HT1080 (cell line): ENCODE results near the gene CUEDC1. TPM values are rescaled to one million over a fixed set of nuclear protein-coding genes. Genes with fewer than 3 reads are reported as not detected.

Experiments
- DNase-seq: peaks from one replicate; pipeline ENCODE4 v3.0.0-alpha.2; 2015; ENCODE audit warnings: low read depth
- total RNA-seq: library from RNA; depleted of rRNA; stranded (reverse); fragments of >200 nt; shearing (Covaris generic); gene quantifications from 2 replicates; pipeline ENCODE4 v1.2.3, GENCODE V29; 2014

CUEDC1 gene
- total RNA-seq, 1 experiment from 2014 or later = 8.9 TPM

DNA sequence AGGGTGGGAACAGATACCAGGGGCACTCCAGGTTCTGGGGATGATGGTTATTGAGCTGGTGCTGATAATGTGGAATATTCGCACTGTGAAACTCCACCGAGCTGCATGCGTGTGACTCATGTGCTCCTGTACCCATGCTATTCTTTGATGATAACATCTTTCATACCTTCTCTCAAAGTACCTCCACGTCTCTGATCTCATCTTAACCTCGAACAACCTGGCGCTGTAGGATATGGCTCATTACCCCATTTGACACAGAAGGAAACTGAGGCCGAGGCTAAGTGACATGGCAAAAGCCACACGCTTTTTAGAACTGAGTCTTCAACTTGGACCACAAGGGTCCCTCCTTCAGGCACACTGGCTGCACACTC, 75.1 kb downstream of the CUEDC1 start:
- no peak for DNase-seq

DNA sequence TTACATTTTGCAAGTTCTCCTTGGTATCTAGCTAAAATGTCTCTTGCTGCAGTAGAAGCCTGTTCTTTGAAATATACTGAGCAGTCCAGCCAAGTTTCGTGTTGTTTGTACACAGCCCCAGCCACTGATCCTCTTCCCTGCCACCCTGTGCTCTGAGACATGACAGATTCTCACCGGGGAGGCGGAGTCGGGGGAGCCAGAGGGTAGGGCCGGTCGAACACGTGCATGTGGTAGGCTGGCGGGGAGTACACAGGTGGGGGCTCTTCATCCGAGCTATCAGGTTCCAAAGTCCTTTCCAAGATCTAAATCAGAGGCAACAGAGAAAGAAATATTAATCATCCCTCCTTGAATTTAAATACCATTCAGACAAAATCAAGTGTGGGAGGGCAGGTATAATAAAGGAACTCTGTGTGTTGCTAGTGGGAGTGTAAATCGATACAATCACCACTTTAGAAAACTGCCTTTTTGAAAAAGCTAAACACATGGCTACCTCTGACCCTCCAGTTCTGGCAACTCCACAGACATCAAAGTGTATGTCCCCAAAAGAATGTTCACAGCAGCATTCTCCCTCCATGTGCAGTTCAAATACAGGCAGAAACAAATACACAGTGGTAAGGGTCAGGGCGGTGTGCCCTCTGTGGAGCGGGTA, 75.7 kb downstream of the CUEDC1 start:
- DNase-seq = peak; percentile 69

DNA sequence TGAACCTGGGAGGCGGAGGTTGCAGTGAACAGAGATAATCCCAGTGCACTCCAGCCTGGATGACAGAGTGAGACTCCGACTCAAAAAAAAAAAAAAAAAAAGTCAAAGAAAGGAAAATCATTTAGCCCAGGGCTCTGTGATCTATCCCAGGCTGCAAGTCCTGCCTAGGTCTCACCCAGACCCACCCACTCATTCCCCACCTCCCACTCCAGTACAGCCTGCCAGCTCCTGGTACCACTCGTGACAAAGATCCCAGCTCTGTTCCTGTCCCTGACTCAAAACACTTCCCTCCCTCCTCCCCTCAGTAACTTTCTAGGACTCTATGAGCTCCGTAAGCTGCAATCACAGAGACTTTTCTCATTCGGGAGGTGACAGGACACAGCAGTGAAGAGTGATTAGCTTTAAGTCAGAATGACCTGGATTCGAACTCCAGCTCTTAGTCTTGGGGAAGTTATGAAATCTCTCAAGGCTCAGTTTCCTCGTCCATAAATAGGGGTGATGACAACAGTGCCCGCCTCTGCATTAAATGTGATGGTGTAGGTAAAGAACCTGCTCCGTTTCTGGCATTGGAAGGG, 77.3 kb downstream of the CUEDC1 start:
- no peak for DNase-seq

DNA sequence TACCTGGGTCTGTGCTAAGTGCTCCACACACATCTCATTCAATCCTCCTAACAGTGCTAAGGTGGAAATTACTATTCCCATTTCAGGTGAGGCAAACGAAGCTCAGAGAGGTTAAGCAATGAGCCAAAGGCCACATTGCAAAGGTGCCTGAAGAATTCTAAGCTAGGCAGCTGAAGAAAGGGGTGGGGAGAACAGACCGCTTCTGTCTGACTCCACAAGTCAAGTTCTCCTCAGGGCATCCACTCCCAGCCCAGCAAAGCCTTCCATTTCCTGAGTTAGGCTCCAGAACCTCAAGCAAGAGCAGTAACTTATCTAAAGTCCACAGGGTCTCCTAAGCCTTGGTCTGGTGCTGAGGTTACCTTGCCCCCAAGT, 78.4 kb downstream of the CUEDC1 start:
- no peak for DNase-seq

DNA sequence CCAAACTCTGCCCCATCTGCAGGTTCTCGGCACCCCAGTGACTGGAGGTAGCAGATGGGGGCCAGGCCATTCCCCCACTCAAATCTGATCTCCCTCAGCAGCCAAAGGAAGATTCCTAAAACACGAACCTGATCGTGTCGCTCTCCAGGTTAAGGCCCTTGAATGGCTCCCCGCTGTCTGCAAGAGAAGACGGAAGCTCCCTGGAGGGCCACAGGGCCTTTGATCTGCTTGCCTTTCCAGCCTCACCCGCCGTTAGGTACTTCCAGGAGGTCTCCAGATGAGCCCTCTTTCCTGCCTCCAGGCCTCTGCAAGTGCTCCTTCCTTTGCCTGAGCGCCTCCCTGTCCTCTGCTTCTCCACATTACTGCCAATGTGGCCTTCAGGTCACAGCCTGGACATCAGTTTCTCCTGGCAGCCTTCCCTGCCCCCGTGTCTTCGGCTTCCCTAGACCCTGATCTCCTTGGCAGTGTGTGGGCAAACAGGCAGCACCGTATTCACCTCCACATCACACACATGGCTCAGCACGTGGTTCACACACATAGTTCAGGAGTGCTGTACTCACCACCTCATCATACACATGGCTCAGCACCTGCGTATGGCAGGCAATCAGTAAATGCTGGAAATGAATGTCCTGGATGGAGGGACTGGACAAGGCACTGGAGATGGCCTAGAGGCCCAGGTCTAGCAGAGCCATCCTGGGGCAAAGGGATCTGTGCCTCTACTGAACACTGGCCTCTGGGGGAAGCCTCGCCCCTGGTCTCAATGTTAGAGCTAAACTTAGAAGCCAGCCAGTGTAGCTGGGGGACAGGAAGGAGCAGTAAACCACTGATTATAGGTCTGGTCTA, 79.0 kb downstream of the CUEDC1 start:
- no peak for DNase-seq

DNA sequence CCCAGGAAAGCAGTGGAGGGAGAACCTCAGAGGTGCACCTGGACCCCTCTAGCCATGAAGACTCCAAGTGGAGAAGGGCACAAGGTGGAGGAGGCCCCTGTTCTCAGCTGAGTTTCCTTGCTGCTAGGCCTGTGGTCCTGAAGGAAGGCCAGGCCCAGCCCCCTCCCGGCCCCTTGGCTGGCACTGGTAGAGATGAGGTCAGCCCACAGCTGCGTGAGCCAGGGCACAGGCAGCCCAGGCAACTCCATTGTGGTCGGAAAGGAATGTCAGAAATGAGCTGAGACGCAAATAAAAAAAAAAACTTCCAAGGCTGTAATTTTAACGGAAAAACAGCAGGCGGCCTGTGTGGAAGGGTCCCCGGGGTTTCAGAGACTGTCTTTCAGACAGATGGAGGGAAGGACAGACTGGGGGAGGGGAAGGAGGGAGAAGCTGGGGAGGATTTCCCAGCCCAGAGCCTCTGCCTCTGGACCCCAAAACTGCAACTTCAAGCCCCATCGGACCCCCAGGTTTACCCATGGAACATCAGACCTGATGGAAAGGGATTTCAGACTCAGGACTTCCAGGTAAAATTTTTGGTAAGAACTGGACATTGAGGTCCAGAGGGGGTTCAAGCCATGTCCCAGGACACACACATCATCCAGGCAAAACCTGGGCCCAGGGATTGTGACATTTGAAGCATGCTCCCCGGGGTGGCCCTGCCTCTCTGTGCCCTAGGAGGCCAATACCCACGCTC, 79.8 kb downstream of the CUEDC1 start:
- DNase-seq = peak; percentile 99

DNA sequence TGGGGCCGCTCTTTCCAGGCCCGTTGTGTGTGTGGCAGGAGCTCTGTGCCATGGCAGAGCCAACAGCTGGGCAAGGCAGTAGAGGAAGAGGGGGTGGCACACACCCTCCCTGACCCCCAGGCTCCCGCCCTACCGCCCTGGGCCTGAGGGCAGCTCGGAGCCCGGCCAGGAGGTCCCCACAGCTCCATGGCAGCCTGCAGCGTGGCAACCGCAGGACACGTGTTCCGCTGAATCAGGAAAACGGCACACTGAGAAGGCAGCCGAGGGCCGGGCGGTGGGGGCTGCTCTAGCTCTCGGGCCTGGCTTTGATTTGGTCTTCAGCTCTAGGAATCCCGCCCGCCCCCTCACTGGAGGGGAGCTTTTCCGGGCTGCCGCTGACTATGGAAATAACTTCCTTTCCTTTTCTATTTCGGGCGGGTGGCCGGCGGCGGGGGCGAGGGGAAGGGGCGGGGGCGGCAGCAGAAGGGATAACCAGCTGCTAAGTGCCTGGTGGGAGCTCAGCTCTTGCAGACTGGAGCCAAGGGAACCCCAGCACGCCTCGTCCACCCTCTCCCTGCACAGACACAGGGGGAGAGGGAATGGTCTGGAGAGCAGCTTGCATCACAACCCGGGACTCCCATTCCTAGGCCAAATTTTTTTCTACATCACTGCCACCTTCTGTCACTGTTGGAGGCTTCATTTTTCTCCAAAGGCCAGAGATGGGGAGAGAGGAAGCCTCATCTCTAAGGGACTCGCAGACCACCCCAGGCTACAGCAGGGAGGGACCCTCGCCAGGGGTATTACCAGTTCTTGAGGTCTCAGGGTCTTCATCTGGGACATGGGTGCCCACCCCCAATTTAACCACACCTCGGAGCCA, 80.5 kb downstream of the CUEDC1 start:
- DNase-seq = peak; percentile 96

DNA sequence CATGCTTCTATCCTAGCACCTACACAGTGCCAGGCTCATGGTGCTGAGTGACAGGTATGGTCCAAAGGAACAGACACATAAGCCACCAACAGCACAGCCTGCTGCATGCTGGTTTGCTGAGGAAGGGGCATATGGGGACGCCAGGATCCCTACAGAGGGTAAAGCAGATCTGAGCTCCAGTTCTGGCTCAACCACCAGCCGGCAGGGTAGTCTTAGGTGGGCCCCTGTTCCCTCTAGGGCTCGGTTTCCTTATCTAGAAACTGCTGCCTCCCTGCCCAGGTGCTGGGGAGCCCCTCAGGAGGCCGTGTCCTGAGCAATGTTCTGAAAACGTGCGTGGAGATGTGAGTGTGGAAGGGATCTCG, 81.2 kb downstream of the CUEDC1 start:
- DNase-seq = no peak

DNA sequence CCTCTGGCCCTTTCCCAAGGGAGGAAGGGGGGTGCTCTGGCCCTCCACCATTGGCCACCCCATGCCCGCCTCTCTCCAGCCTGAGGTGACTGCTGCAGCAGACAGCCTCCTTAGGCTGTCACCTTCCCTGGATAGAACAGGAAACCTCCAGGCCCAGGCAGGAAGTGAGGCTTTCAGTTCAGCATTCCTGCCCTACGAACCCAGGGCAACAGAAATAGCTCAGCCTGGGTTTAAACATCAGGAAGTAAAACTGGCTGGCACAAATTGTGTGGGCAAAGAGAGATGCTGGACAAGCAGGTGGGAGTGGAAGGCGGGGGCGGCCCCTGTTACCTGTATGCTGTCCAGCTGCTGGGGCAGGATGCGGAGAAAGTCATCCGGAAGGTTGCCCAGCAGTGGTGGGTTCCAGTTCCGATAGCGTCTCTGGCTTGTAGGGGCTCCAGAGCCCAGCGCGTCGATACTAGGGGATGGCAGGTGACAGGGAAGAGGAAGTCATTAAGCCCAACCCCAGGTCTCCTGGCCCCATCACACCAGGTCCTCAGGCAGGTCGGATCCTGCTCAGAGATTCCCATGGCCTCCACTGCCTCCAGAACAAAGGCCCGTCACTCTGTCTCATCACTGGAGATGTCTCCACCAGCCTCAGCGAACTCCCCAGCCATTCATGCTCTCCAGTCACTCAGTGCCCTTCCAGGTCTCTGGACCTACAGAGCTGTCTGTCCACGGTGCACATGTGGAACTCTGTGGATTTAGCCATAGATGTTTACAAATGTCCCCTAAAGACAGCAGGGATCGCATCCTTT, 81.8 kb downstream of the CUEDC1 start:
- peak; percentile 59 for DNase-seq

DNA sequence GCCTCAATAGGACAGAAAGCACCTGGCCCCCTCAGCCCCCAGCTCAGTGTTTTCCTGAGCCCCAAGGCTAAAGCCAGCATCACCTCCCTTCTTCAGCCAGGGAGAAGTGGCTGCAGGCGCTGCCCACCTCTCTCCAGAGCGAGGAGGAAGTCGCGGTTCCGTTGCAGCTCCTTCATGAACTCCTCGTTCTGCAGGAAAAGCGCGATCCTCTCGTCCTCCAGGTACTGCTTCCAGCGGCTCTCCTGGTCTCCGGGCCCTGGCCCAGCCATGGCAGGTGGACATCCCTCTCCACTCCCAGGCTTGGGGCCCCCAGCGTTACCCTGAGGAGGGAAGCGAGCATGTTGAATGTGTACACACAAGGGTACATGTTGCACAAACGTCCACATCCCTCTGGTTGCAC, 82.7 kb downstream of the CUEDC1 start:
- DNase-seq = no peak

DNA sequence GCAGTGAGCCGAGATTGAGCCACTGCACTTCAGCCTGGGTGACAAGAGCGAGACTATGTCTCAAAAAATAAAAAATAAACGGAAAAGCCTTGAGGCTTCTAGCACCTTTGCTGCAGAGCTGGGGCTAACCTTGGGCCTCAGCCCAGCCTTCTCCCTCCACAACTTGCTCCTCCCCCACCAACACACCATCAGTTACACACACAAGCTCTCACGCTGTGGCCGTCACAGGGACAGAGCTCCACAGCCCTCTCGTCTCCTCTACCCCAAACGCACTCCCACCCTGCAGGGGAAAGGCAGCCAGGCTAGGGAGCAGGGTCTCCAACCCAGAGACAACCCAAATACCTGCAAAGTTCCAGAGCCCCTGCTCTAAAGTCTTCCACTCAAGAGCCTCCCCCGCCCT, 83.3 kb downstream of the CUEDC1 start:
- no peak for DNase-seq

DNA sequence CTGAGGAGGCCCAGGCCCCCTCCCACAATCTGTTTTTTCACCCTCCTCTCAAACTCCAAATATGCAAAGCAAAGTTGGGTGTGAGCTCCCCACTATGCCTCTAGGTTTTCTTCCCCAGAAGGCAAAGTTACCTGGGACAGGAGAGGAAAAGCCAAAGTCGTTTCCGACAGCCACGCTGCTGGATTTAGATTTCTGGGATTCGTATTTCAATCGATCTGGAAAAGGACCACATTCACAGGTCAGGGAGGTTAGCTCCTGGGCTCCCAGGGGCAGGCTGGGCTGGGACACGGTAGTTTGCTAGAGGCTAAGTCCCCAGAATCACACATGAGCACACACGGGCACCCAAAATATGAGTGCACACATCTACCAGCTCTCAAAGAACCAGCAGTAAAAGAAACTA, 84.1 kb downstream of the CUEDC1 start:
- DNase-seq = no peak

DNA sequence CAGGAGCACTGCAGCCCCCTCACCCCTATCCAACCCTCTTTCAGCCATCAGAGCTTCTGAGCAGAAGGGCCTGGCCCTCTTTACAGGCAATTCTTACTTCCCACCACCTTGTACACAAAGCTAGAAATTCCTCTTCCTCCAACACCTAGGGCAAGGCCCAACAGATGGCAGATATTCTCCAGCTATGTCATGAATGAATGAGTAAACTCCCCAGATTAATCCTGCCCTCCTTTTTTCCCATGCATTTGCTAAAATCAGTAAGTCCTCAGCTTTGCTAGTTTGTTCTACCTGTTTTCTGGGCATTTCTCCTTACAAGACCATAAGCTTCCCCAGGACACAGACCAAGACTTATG, 85.0 kb downstream of the CUEDC1 start:
- no peak for DNase-seq

DNA sequence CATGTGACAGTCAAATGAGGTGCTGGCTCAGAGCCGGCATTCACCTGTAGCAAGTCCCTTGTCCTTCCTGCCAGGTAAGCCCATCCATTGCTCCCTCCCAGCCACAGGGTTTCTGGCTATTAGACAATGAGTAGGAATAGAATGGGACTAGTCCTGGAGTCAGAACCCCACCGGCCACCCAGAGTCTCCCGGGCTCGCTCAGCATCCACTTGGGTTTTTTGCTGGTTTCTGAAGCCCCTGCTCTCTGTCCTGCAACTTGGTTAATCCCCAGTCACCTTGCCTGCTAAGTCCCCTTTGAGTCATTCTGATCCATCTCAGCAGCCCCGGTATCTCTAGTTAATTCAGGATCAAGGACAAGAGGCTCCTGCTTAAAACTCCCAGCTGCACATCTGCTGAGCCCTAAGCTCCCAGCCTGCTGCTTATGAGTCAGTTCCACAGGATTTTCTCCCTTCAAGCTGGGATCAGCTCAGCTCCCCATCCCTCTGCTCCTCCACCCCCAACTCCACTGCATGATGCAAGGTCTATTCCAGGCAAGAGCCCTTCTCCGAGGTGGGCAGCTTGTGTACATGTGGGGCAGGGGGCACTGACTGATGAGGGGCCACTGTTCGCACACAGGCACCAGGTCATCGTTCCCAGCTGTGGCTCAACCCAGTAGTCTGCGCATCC, 85.5 kb downstream of the CUEDC1 start:
- DNase-seq = peak; percentile 89

DNA sequence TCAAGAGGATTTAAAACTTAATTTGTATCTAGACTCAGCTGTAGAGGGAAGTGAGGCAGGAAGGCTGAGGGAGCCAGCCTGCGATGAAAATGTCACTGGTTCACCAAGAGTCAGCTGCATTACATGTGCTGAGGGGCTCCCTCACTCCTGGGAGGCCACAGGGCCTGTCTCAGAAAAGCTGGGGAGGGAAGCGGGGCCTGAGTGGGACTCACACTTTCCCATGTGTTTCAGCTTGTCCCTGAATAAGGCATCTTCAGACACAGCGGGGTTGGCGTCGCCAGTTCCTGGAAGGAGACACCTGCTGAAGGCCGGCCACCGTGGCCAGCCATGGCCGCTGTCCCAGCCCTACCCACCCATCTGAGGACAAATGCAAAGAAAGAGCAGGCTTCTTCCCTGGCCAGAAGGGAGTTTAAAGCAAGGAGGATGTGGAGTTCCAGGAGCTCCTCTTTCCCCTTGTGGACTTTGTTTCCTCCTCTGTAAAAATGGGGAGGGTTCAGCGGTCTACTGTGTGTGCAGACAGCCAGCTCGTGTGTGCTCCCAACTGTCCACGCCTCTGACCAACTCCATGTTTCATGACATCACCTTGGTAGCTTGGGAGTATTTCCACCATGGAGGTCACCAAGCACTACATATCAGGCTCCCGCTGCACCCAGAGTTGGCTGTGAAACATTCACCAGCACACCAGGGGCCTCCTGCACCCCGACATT, 86.1 kb downstream of the CUEDC1 start:
- DNase-seq = no peak

DNA sequence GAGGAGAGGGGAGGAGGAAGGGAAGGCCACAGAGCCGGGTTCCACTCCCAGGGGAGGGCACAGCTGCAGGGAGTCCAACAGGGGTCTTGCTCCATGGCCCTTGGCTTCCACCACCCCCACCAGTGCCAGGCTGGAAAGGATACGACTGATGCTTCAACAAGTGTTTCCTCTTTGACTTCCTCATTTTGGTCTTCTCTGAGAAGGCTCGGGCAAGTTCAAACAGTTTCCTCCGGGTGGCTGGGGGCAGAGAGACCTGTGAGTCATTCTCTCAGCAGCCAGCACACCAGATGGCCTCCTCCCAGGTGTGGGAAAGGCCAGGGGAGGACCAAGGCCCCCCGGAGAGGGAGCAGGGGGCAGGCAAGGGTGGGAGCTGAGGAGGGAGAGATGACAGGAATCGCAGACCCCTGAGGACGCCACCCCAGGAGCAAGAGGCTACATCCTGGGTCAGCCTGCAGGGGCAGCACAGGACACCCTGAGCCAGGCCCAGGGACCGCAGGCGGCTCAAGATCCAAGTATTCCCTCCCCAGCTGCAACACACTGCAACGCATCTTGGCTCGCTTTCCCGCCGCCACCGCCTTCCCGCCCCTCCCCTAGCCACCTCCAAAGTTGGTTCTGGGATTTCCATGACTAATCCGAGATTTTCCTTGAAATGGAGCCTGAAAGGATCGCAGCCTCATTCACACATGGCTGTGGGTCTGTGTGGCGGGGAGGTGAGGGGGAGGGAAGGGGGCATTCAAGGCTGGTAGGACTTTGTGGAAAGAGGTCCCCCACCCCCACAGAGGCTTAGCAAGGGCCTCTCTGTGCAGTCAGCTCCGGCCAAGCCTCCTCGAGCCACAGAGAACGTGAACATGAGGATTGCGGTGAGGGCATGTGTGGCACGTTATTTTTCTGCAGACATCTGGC, 87.0 kb downstream of the CUEDC1 start:
- peak; percentile 97 for DNase-seq

DNA sequence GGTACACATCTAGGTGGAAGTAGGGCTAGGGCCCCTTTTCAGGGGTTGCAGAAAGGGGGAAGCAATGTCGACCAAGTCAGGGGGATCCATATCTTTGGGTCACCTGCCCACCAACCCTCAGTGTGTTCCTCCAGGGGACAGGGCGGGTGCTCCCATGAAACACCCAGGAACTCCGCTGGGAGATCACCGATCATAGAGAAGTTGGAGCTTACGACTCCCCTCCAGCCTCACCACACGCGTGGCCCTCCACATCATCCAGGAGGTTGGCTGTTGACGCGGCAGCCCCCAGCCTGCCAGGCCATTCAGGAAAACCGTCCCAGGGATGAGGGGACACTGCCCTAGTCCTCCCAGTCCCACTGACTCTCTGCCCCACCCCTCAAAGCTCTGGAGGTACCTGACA, 88.1 kb downstream of the CUEDC1 start:
- DNase-seq = no peak

DNA sequence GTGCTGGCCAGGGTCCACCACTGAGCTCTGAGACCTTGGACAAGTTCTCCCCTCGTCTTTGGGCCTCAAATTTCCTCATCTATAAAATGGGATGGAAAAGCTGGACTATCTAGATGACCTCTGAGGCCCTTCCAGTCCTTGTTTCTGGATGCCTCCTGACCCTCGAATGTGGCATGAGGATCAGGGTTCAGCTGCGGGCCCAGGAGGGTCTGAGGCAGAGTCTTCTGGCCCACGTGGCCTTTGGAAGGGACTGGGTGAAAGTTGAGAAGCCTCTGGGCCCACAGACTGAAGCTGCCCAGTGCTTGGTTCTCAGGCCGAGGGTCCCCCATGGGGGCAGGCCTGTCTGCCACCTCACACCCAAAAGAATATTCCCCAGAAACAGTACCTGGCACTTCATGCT, 88.5 kb downstream of the CUEDC1 start:
- no peak for DNase-seq
